ENCODE results near the gene KRTAP10-10.
"Not testable (repeated sequence)": the region's sequence is repeated elsewhere in the genome, so short reads cannot be mapped to it uniquely, and the experiment has no call there.

KRTAP10-10 gene

DNA sequence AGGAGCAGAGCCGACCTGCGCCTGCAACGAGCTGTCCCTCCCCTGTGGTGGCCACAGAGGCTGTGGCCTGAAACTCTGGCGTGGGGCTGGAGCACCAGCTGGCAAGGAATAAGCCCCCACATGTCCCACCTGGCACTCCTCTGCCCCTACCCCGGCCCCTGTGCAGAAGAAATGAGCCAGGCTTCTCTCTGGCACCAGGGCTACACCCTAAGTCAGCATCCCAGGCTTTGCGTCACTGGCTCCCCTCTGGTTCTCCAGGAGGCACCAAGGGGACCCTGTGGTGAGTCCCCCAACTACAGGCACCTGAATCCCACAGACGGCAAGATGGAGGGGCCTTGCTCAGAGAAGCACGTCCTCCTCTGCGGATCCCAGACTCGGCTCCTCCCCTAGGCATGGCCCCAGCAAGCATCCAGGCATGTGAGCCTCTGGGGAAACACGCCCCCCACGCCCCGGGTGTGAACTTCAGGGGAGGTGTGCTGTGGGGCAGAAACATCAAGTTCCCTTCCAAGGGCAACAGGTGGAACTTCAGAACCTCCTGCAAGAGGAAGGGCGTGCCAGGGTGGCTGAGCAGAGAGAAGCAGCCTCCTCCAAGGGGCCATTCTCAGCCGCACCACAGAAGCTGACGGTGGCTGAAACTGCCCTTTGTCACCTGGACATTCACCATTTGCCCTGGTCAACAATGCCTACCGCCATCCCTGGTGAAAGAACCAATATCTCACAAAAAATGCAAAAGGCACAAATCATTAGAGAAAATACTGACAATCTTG lies 33.9 kb upstream of the KRTAP10-10 start:
- DNase-seq (ENCODE audit: low read depth), result no peak

- DNase-seq (ENCODE audit: low read depth), result no peak
Measured at GRCh38 chr21:44603911-44604310, 33.2 kb upstream of the KRTAP10-10 start.

DNA sequence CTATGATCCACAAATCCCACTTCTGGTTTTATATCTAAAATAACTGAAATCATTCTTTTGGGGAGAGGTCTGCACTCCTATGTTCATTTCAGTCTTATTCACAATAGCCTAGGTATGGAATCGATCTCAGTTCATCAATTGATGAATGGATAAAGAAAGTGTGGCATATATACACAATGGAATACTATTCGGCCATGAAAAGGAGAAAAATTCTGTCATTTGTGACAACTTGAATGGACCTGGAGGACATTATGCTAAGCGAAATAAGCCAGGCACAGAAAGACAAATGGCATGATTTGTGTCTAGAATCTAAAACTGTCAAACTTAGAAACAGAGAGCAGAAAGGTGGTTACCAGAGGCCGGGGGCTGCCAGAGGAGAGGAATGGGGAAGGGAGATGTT lies 30.7 kb upstream of the KRTAP10-10 start:
- no peak for DNase-seq (ENCODE audit: low read depth)

GRCh38 chr21:44609193-44609592 lies 28.0 kb upstream of the KRTAP10-10 start:
- no peak for DNase-seq (ENCODE audit: low read depth)

GRCh38 chr21:44610157-44610843 lies 26.9 kb upstream of the KRTAP10-10 start:
- DNase-seq (ENCODE audit: low read depth), result not testable (repeated sequence)

DNA sequence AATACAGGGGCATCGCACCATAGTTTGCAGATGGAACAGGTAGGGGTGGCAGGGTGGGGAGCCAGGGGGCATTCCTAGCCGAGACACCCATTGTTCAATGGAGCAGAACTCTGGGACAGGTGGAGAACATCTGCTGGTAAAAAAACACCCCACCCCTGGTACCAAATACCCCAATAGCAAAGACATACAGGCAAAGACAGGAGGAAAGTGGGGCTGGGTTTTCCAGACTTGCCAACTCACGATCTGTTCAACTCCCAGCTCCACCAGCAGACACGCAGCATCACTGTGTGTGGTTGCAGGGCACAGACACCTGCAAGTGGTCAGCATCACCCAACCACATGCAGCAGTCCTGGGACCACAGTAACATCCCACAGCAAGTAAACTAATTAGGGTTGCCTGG lies 25.6 kb upstream of the KRTAP10-10 start:
- no peak for DNase-seq (ENCODE audit: low read depth)

GRCh38 chr21:44612029-44612486 lies 25.1 kb upstream of the KRTAP10-10 start, which contains the start of gene KRTAP10-8:
TSS of gene KRTAP10-8 (plus strand) at chr21:44612079. CDS start at chr21:44612101, 22 bp downstream.
- no peak for DNase-seq (ENCODE audit: low read depth)

DNA sequence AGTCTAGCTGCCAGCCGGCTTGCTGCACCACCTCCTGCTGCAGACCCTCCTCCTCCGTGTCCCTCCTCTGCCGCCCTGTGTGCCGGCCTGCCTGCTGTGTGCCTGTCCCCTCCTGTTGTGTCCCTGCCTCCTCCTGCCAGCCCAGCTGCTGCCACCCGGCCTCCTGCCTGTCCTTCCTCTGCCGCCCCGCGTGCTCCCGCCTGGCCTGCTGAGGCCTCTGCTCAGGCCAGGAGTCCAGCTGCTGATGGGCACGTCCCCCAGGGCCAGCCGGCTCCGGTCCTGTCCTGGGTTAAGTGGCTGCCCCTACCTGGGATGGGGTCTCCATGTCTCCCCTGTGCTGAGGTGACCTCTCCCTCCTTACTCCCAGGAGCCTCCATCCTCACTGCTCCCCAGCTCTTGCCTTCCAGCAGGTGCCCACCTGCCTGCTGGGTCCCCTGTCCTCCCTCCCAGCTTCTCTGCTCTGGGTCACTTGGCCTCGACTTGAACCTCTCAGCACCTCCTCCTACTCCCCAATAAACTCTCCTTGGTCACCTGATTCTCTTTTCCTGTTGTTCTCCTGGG lies 24.4 kb upstream of the KRTAP10-10 start:
- no peak for DNase-seq (ENCODE audit: low read depth)

DNA sequence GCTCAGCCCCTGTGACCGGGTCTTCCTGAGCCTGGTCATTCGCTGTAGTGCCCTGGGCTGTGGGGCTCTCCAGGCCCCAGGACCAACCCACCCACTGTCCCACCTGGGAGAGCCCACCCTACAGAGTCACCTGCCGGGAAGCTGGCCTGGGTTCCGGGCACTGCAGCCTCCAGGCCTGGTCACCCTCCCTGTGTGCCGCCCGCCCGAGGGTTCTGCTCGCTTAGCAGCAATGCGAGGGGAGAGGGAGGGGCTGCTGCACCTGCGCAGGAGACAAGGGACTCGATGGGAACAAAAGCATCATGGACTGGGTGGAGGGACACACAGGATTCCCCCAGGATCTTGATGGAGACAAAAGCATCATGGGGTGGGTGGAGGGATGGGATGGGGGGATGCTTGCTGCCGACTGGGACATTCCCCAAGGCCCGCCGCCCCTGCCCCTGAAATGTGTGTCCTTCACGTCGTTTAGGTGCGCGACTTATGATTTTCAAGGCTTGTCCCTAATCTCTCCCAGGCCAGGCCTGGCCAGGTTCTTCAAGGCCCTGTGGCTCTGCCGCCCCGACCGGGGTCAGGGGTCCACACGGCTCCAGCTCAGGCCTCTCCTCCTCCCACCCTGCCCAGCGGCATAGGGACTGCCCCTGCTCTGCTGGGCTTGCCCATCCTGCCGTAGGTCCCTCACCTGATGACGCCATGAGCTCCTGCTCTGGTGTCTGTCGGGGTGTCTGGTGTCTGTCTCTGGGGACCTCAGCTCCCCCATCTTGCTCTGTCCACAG lies 23.6 kb upstream of the KRTAP10-10 start:
- no peak for DNase-seq (ENCODE audit: low read depth)

DNA sequence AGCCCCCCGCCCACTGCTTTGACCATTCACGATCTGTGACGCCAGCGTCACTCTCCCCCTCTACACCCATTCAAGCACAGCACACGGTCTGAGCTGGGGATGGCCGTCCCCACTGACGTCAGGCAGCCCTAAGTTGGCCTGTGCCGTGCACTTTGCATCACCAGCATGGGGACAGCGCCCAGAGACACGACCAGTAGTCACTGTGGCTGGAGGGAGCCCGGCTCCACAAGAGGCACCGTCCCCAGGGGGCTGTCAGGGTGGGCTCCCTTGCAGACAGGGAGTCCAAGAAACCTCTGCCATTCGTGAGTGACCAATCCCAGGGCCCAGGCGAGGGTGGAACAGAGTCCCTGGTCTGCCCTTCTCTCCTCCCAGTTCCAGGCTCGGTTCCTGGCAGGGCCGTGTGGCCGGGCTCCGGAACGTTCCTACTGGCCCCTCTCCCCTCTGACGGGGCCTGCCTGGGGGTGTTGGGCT lies 23.0 kb upstream of the KRTAP10-10 start:
- DNase-seq (ENCODE audit: low read depth), result no peak

DNA sequence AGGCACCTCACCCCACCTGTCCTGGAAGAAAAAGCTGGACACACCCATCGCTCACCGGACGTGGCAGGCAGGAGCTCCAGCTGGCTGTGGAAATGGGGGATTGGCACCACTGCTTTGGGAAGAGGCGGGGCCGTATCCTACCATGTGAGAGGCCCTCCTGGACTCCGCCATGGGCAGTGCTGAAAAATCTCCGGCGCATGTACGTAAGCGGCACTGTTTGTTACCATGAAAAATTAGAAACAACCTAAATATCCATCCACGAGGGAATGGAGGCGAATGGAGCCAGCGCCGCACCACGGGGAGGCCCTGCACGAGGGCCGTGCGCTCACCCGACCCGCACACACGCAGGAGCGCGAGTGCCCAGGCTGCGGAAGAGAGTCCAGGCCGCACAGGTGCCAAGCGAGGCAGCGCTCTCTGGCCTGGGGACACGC lies 22.2 kb upstream of the KRTAP10-10 start:
- no peak for DNase-seq (ENCODE audit: low read depth)

DNA sequence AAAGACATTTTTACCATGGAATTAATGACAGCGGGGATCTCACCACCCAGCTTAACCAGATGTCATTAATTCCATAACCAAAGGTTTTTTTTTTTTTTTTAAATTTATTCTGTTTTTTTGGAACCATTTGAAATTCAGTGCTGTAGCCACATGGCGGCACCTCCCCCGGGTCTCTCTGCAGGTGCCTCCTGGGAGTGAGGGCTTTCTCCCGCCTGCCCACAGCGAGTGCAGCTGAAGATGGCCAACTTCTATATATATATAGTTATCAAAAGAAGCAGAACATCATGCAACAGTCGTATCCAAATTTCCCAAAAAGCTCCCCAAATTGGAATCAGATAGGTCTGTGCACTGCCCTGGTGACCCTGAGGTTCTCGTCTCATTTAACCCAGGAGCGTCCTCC lies 21.7 kb upstream of the KRTAP10-10 start:
- no peak for DNase-seq (ENCODE audit: low read depth)

DNA sequence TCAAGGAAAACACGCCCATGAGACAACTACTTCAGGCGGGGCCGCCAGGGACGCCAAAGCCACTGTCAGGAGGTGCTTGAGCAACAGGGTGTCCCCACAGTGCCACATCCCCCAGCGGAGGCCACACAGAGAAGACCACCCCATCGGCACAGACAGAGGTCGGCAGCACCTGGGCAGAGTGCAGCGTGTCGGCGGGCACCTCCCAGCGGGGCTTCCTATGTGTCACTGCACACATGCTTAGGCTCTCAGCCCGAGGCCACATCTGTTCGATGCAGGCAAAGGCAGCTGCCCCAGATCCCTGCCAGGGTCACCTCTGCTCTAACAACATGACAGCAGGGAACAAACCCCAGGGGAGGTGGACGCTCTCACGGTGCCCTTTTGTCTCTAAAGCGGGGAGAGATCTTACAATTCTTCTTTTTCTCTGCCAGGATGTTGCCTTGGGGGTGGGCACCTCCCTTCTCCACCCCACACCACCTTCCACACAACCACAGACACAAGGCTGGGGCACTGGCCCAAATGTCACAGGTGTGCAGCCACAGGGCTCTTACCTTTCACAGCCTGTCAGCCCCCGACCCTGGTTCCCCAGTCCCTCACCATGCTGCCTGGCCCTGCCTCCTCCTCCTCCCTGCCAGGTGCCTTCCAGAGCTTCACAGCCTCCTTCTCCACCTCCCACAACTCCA lies 21.1 kb upstream of the KRTAP10-10 start:
- DNase-seq (ENCODE audit: low read depth), result no peak

DNA sequence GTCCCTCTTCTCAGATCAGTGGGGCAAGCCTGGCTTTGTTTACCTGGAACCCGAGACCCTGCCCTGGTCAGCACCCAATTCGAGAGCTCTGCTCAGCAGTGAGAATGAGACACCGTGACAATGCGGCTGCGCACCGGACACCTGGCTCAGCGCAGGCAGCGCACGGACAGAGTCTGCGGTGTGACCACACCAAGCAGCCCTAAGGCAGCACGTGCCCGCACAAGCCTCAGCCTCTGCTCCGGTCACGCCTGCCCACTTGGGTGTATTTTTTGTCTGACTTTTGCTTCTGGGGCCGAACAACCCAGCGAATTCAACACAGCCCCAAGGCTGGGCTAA lies 20.6 kb upstream of the KRTAP10-10 start:
- no peak for DNase-seq (ENCODE audit: low read depth)

GRCh38 chr21:44617071-44617501 lies 20.1 kb upstream of the KRTAP10-10 start:
- no peak for DNase-seq (ENCODE audit: low read depth)

GRCh38 chr21:44618504-44618903 lies 18.7 kb upstream of the KRTAP10-10 start:
- DNase-seq (ENCODE audit: low read depth), result no peak

DNA sequence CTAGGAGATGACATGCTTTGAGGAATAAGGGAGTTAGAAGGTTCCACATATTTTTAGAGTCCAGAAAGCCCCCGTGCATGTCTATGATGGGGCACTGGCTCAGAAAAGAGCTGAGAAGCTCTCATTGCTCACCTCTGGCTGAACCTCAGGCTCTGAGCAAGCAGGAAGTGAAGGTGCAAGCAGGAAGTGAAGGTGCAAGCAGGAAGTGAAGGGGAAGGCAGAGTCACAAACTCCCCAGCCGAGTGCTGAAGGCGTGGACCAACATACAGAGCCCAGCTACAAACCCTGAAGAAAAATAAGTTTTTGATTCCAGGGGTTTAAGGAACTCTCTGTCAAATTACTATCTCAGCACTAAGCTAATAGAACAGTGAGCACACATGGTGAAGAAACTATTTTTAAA lies 18.2 kb upstream of the KRTAP10-10 start:
- DNase-seq (ENCODE audit: low read depth), result peak; percentile 17

DNA sequence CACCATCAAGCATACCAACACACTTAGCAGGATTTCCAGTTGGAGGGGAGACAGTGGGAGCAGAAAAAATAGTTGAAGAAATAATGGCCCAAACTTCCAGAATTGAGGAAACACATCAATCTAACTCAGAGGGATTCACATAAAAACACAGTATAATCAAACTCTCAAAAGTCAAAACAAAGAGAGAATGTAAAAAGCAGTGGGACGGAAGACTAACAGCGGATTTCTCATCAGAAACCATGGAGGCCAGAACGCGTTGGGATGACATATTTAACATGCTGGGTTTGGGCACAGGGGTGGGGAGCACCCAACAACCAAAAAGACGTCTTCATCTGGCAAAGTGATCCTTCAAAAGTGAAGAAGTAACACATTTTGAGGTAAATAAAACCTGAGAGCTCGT lies 17.3 kb upstream of the KRTAP10-10 start:
- no peak for DNase-seq (ENCODE audit: low read depth)

DNA sequence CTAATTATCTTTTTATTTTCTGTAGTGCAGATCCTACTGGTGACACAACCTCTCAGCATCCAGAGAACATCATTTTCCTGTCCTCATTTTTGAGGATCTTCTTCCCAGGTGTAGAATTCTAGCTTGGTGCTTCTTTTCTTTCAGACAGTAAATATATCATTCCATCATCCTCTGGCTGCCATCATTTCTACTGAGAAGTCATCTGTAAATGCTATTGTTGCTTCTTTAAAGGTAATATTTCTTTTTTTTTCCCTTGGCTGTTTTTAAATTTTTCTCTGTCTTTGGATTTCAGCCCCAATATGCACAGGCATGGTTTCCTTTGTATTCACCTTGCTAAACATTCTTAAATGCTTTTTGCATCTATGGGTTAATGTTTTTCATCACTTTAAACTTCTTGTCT lies 13.6 kb upstream of the KRTAP10-10 start:
- no peak for DNase-seq (ENCODE audit: low read depth)

DNA sequence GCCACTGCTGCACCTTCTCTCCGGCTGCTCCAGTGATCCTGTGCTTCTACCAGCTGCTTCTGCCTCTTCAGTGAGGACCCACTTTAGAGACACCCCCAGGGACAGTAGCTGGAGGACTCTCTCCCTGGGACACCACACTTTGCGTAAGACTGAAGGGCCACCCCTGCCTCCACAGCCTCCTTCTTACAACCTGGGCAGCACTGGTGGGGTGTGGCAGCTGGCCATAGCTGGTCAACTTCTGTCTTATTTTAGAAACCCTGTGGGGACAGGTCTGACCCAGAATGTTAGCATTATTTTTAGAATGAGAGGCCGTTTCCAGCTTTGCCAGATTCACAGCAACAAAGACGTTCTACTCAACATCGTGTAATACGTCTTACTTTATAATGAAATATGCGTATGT lies 11.4 kb upstream of the KRTAP10-10 start:
- DNase-seq (ENCODE audit: low read depth), result no peak

DNA sequence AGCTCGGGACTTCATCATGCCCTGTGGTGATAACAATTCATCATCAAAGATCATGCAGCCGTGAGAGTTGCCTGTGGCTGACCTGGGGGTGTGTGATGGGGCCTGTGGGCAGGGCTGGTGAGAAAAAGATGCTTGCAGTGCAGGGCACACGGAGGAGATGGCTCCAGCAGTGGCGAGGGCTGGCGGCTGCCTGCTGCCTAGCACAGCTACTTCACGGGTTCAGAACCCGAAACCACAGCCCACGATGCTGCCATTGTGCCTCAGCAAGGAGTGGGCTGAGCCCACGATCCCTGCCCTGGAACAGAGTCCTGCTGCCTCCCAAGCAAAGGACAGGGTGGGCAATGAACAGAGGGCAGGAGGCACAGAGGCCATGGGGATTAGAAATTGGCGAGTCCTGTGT lies 10.9 kb upstream of the KRTAP10-10 start:
- DNase-seq (ENCODE audit: low read depth), result no peak

DNA sequence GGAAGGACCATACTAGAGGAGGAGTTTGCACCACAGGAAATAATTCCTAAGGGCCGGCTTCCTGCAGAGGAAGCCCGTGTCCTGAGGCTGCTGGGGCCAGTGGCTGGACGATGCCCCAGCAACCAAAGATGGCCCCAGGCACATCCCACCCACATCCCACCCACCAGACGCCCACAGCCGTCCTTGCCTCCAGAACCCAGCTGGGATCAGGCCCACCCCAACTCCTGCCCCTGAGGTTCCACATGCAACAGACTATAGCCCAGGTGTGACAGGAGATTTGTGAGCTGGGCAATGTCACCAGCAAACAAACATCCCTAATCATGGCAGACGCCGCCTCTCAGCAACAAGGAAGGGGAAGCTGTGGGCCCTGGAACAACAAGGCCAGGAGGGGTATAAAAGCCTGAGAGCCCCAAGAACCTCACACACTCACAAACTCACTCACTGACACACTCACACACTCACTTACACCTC lies 10.4 kb upstream of the KRTAP10-10 start, which contains the start of gene KRTAP10-9:
KRTAP10-9 (plus strand) TSS at position 421 of the 471 bp plus-strand sequence. CDS start 79 bp downstream, outside the sequence.
- no peak for DNase-seq (ENCODE audit: low read depth)
